K562 (cell line): Measurements from ENCODE around the gene TULP1. TPM values are rescaled to one million over a fixed set of nuclear protein-coding genes. Genes with fewer than 3 reads are reported as not detected.
A peak's percentile ranks its signal among the peaks of the same experiment; 100 is the strongest.

Experiments
- FOXK2 ChIP-seq, 2 experiments: fragments of 450-650 bp; IDR thresholded peaks in 1 of 2; conservative IDR thresholded peaks in 1 of 2; 2 replicates each; pipeline ENCODE4 v1.6.1; 2016; ENCODE audit warnings: low read depth in 2 of 2, mild to moderate bottlenecking in 1 of 2
- GABPB2 ChIP-seq: fragments of 250-450 bp; sonication (Bioruptor Pico); conservative IDR thresholded peaks from 2 replicates; pipeline ENCODE4 v1.5.1; 2021; ENCODE audit warnings: mild to moderate bottlenecking
- HEY1 ChIP-seq: fragments of 250-450 bp; sonication (Bioruptor Pico); IDR thresholded peaks from 2 replicates; pipeline ENCODE4 v1.5.0; 2020; ENCODE audit warnings: mild to moderate bottlenecking, moderate library complexity, borderline replicate concordance
- NCOR1 ChIP-seq: fragments of 450-650 bp; IDR thresholded peaks from 2 replicates; pipeline ENCODE4 v1.6.1; 2016; ENCODE audit warnings: mild to moderate bottlenecking, moderate library complexity
- OTX1 ChIP-seq: fragments of 450-650 bp; formaldehyde crosslinking; IDR thresholded peaks from 2 replicates; pipeline ENCODE4 v1.4.0; 2022; ENCODE audit warnings: mild to moderate bottlenecking
- RBM22 ChIP-seq: fragments of 200-400 bp; formaldehyde crosslinking; IDR thresholded peaks from 2 replicates; pipeline ENCODE4 v1.6.1; 2018; ENCODE audit warnings: low read length, low read depth; ENCODE audit not compliant: poor library complexity, severe bottlenecking
- SPI1 ChIP-seq: IDR thresholded peaks from 2 replicates; pipeline ENCODE4 v1.6.1; 2011; ENCODE audit warnings: low read depth, low read length, control low read depth, borderline replicate concordance
- TFE3 ChIP-seq: fragments of 450-650 bp; formaldehyde crosslinking; IDR thresholded peaks from 2 replicates; pipeline ENCODE4 v1.4.0; 2020; ENCODE audit warnings: mild to moderate bottlenecking, mixed read lengths
- ZFP36 ChIP-seq: fragments of 150-350 bp; IDR thresholded peaks from 2 replicates; pipeline ENCODE4 v1.6.1; 2018; ENCODE audit warnings: low read length, low read depth; ENCODE audit not compliant: partially characterized antibody
- ZKSCAN3 ChIP-seq: fragments of 250-450 bp; sonication (Bioruptor Pico); IDR thresholded peaks from 2 replicates; pipeline ENCODE4 v1.4.0; 2020
- ZNF395 ChIP-seq: fragments of 200-800 bp; sonication (Bioruptor generic); IDR thresholded peaks from 2 replicates; pipeline ENCODE4 v1.6.1; 2017; ENCODE audit warnings: missing genetic modification characterization, missing compliant biosample characterization
- polyA plus RNA-seq, 8 experiments: library from polyadenylated mRNA; depleted of rRNA in 4 of 8; stranded (reverse) in 5 of 8; unstranded in 3 of 8; fragments of >200 nt; fragmentation: Nextera tagmentation in 2 of 8; fragmentation: Illumina TruSeq in 1 of 8; extraction: Ambion mirVana in 2 of 8; extraction: Trizol in 1 of 8; gene quantifications; 2 replicates each; pipeline versions ENCODE4 v1.2.1 to v1.2.3, GENCODE V29; 2011 to 2014; ENCODE audit warnings: inconsistent platforms in 1 of 8, missing spikeins in 1 of 8
- total RNA-seq, 7 experiments: library from RNA; depleted of rRNA in 6 of 7; stranded (reverse); fragments of >200 nt in 6 of 7; fragmentation: Illumina TruSeq in 2 of 7; extraction: Trizol in 2 of 7; gene quantifications; 2 replicates each; pipeline versions ENCODE4 v1.2.1 to v1.2.3, GENCODE V29; 2011 to 2021; ENCODE audit warnings: low replicate concordance in 1 of 7
- TF ChIP-seq, protein P1 (sequence below): sonication (generic); formaldehyde crosslinking; IDR thresholded peaks from 2 replicates; pipeline ENCODE4 v1.8.0; 2023; ENCODE audit warnings: mild to moderate bottlenecking, missing genetic modification reagents
- TF ChIP-seq, protein P2 (sequence below): fragments of 450-650 bp; IDR thresholded peaks from 2 replicates; pipeline ENCODE4 v1.6.1; 2016; ENCODE audit warnings: low read depth

Gene TULP1
- total and polyA plus RNA-seq, 9 of the 15 experiments (the other 6 are each of a cell fraction or from before 2014, with no cell fraction given) = 0.06 to 0.17 (median 0.09) TPM; not detected in 6

- TF ChIP-seq HEY1 (CRISPR knock-in tag) (no peak), OTX1 (CRISPR knock-in tag) (no peak), GABPB2 (CRISPR knock-in tag) (no peak), ZKSCAN3 (CRISPR knock-in tag) (no peak), RBM22 (no peak), ZNF395 (CRISPR knock-in tag) (peak; percentile 78), NCOR1 (no peak), FOXK2 (conservative IDR thresholded peaks at IDR 0.05 in 1 of 2, IDR thresholded peaks at IDR 0.05 in 1 of 2; ENCODE audit: low read depth in 2 of 2) (0 out of 4 replicates have a peak, but pooled peaks of 1 of the 2 experiments have one; percentile 17), SPI1 (peak; percentile 94), TFE3 (CRISPR knock-in tag) (no peak), ZFP36 (no peak)
- TF ChIP-seq, protein P1, sequence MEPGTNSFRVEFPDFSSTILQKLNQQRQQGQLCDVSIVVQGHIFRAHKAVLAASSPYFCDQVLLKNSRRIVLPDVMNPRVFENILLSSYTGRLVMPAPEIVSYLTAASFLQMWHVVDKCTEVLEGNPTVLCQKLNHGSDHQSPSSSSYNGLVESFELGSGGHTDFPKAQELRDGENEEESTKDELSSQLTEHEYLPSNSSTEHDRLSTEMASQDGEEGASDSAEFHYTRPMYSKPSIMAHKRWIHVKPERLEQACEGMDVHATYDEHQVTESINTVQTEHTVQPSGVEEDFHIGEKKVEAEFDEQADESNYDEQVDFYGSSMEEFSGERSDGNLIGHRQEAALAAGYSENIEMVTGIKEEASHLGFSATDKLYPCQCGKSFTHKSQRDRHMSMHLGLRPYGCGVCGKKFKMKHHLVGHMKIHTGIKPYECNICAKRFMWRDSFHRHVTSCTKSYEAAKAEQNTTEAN = no peak
- TF ChIP-seq, protein P2, sequence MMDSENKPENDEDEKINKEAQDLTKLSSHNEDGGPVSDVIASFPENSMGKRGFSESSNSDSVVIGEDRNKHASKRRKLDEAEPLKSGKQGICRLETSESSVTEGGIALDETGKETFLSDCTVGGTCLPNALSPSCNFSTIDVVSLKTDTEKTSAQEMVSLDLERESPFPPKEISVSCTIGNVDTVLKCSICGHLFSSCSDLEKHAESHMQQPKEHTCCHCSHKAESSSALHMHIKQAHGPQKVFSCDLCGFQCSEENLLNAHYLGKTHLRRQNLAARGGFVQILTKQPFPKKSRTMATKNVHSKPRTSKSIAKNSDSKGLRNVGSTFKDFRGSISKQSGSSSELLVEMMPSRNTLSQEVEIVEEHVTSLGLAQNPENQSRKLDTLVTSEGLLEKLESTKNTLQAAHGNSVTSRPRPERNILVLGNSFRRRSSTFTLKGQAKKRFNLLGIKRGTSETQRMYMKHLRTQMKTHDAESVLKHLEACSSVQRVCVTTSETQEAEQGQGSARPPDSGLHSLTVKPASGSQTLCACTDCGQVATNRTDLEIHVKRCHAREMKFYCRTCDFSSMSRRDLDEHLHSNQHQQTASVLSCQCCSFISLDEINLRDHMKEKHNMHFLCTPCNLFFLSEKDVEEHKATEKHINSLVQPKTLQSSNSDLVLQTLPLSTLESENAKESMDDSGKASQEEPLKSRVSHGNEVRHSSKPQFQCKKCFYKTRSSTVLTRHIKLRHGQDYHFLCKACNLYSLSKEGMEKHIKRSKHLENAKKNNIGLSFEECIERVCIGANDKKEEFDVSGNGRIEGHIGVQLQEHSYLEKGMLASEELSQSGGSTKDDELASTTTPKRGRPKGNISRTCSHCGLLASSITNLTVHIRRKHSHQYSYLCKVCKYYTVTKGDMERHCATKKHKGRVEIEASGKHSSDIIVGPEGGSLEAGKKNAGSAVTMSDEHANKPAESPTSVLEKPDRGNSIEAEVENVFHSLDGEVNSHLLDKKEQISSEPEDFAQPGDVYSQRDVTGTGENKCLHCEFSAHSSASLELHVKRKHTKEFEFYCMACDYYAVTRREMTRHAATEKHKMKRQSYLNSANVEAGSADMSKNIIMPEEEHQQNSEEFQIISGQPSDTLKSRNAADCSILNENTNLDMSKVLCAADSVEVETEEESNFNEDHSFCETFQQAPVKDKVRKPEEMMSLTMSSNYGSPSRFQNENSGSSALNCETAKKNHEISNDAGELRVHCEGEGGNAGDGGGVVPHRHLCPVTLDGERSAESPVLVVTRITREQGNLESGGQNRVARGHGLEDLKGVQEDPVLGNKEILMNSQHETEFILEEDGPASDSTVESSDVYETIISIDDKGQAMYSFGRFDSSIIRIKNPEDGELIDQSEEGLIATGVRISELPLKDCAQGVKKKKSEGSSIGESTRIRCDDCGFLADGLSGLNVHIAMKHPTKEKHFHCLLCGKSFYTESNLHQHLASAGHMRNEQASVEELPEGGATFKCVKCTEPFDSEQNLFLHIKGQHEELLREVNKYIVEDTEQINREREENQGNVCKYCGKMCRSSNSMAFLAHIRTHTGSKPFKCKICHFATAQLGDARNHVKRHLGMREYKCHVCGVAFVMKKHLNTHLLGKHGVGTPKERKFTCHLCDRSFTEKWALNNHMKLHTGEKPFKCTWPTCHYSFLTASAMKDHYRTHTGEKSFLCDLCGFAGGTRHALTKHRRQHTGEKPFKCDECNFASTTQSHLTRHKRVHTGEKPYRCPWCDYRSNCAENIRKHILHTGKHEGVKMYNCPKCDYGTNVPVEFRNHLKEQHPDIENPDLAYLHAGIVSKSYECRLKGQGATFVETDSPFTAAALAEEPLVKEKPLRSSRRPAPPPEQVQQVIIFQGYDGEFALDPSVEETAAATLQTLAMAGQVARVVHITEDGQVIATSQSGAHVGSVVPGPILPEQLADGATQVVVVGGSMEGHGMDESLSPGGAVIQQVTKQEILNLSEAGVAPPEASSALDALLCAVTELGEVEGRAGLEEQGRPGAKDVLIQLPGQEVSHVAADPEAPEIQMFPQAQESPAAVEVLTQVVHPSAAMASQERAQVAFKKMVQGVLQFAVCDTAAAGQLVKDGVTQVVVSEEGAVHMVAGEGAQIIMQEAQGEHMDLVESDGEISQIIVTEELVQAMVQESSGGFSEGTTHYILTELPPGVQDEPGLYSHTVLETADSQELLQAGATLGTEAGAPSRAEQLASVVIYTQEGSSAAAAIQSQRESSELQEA = no peak
Measured at GRCh38 chr6:35487658-35488516, 24.8 kb downstream of the TULP1 start (continued).
